ENCODE measurements around the gene EPB41L4A.
"Not testable (repeated sequence)": the region's sequence is repeated elsewhere in the genome, so short reads cannot be mapped to it uniquely, and the experiment has no call there.

Gene EPB41L4A, protein sequence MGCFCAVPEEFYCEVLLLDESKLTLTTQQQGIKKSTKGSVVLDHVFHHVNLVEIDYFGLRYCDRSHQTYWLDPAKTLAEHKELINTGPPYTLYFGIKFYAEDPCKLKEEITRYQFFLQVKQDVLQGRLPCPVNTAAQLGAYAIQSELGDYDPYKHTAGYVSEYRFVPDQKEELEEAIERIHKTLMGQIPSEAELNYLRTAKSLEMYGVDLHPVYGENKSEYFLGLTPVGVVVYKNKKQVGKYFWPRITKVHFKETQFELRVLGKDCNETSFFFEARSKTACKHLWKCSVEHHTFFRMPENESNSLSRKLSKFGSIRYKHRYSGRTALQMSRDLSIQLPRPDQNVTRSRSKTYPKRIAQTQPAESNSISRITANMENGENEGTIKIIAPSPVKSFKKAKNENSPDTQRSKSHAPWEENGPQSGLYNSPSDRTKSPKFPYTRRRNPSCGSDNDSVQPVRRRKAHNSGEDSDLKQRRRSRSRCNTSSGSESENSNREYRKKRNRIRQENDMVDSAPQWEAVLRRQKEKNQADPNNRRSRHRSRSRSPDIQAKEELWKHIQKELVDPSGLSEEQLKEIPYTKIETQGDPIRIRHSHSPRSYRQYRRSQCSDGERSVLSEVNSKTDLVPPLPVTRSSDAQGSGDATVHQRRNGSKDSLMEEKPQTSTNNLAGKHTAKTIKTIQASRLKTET

DNA sequence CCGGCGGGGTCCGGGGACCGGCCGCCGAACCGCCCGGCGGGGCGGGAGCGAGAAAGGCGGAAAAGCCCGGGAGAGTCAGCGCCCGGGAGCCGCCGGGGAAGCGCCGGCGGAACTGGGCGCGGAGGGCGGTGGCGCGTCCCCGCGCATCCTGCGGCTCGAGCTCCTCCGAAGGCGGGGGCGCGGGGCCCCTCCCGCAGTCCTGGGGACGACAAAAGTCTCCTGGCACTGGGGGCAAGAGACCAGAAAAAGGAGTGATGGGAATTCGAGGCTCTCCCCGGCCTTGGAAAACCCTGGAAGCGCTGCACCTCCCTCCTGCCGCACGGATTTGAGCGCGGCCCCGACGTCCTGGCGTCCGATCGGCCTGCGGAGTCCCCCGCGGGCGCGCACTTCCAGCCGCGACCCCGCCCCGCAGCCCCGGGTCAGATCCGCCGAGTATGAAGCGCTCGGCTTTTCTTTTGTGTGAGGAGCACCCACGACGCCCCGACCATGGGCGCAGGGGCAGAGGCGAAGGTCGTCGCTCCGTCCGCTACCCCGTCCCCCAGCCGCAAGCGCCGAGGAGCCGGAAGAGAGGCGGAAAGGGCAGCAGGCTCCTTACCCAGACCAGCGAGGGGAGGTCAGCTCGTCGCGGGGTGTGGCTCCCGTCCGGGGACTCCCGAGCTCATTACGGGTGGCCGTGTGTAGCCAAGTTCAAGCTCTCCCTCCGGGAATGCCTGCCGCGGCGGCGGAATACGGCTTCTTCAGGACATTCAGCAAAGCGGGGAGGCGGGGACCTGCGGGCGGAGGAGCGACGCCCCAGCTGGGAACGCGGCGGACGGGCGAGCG, at the start of gene EPB41L4A:
Gene EPB41L4A, minus strand, starts transcription at position 114 of the 822 bp plus-strand sequence. CDS start 238 bp downstream, outside the sequence.
- DNase-seq (ENCODE audit: low read depth in 1 of 2, low spot score in 1 of 2) = no peak

DNA sequence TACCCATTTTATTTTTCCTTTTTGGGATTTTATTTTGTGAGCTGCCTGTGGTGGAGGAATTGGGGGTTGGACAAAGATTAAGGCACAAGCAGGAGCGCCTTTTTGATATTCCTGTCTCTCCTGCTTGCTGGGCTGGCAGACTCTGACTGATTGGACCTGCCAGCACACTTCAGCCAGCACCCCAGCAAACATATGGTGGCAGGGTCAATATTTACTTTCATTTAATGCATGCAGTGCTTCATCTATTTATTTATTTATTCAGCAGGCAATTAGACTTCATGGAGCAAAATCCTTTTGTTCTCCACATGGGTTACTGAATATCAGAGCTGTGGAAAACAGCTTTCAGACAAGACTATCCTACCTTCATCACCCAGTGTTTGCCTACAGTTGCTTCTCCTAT, 48.4 kb upstream of the EPB41L4A start:
- no peak for DNase-seq (ENCODE audit: low read depth in 1 of 2, low spot score in 1 of 2)

DNA sequence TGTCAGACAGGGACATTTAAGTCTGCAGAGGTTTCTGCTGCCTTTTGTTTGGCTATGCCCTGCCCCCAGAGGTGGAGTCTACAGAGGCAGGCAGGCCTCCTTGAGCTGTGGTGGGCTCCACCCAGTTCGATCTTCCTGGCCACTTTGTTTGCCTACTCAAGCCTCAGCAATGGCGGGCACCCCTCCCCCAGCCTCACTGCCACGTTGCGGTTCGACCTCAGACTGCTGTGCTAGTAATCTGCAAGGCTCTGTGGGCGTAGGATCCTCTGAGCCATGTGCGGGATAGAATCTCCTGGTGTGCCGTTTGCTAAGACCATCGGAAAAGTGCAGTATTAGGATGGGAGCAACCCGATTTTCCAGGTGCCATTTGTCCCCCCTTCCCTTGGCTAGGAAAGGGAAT, 47.2 kb upstream of the EPB41L4A start:
- DNase-seq (ENCODE audit: low read depth in 1 of 2, low spot score in 1 of 2) = not testable (repeated sequence)

DNA sequence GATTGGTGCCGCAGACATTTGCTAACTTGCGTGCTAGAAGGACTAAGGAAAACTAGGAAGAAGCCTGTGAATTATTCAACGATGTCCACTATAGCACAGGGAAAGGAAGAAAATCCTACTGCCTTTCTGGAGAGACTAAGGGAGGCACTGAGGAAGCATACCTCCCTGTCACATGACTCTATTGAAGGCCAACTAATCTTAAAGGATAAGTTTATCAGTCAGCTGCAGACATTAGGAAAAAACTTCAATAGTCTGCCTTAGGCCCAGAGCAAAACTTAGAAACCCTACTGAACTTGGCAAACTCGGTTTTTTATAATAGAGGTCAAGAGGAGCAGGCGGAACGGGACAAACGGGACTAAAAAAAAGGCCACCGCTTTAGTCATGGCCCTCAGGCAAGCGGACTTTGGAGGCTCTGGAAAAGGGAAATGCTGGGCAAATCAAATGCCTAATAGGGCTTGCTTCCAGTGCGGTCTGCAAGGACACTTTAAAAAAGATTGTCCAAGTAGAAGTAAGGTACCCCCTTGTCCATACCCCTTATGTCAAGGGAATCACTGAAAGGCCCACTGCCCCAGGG, 28.2 kb upstream of the EPB41L4A start:
- DNase-seq (ENCODE audit: low read depth in 1 of 2, low spot score in 1 of 2) = not testable (repeated sequence)

DNA sequence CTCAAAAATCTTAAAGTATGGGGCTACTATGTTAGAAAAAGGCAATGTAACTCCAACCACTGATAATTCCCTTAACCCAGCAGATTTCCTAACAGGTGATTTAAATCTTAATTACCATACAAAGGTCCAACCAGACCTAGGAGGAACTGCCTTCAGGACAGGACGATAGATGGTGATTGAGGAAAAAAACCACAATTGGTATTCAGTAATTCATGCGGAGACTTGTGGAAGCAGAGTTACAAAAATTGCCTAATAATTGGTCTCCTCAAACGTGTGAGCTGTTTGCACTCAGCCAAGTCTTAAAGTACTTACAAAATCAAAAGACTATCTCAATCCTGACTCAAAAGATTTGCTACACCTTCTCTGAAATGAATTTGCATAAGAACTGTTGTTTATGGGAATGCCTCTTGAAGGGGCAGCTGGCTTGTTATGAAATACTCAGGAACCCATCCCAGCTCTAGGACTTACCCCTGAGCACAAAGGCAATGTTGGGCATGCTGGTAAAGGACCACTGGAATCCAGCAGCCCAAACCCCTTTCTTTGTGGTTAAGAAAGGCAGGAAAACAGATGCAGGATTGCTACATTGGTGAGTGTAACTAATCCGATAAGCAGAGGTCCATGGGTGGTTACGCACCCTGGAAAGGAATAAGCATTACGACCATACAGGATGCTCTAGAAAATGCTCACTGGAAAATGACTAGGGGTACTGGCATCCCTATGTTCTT, 26.7 kb upstream of the EPB41L4A start:
- no peak for DNase-seq (ENCODE audit: low read depth in 1 of 2, low spot score in 1 of 2)

DNA sequence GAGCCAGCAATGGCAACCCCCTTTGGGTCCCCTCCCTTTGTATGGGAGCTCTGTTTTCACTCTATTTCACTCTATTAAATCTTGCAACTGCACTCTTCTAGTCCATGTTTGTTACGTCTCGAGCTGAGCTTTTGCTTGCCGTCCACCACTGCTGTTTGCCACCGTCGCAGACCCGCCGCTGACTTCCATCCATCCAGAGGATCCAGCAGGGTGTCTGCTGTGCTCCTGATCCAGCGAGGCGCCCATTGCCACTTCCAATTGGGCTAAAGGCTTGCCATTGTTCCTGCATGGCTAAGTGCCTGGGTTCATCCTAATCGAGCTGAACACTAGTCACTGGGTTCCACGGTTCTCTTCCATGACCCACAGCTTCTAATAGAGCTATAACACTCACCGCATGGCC, 24.9 kb upstream of the EPB41L4A start:
- not testable (repeated sequence) for DNase-seq (ENCODE audit: low read depth in 1 of 2, low spot score in 1 of 2)

DNA sequence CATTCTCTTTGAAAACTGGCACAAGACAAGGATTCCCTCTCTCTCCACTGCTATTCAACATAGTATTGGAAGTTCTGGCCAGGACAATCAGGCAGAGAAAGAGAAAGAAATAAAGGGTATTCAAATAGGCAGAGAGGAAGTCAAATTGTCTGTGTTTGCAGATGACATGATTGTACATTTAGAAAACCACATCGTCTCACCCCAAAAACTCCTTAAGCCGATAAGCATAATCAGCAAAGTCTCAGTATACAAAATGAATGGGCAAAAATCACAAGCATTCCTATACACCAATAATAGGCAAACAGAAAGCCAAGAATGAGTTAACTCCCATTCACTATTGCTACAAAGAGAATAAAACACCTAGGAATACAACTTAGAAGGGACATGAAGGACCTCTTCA, 21.0 kb upstream of the EPB41L4A start:
- no peak for DNase-seq (ENCODE audit: low read depth in 1 of 2, low spot score in 1 of 2)

DNA sequence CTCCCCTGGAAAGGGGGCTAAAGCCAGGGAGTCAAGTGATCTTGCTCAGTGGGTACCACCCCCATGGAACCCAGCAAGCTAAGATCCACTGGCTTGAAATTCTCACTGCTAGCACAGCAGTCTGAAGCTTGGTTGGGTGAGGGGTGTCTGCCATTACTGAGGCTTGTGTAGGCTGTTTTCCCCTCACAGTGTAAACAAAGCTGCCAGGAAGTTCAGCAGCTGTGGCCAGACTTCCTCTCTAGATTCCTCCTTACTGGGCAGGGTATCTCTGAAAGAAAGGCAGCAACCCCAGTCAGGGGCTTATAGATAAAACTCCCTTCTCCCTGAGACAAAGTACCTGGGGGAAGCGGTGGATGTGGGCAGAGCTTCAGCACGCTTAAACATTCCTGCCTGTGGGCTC, 17.1 kb upstream of the EPB41L4A start:
- no peak for DNase-seq (ENCODE audit: low read depth in 1 of 2, low spot score in 1 of 2)

DNA sequence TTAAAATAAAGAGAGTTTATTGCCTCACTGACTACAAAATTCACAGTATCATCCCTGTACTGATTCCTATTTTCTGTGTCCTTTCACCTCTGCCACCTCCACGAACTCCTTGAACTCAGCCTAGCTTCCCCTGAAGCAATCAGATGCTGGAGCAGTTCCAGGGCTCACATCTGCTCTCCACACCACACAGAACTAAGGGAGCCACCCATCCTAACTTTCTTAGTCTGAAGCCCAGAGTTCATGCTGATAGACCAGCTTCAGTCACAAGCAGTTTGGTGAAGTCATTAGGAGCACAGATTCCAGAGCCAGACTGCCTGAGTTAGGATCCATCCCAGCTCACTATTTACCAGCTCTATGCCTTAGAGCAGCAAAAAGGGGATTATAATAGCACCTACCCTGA, 15.6 kb upstream of the EPB41L4A start:
- no peak for DNase-seq (ENCODE audit: low read depth in 1 of 2, low spot score in 1 of 2)

DNA sequence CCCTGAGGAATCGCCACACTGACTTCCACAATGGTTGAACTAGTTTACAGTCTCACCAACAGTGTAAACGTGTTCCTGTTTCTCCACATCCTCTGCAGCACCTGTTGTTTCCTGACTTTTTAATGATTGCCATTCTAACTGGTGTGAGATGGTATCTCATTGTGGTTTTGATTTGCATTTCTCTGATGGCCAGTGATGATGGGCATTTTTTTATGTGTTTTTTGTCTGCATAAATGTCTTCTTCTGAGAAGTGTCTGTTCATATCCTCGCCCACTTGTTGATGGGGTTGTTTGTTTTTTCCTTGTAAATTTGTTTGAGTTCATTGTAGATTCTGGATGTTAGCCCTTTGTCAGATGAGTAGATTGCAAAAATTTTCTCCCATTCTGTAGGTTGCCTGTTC, 7.1 kb upstream of the EPB41L4A start:
- not testable (repeated sequence) for DNase-seq (ENCODE audit: low read depth in 1 of 2, low spot score in 1 of 2)

DNA sequence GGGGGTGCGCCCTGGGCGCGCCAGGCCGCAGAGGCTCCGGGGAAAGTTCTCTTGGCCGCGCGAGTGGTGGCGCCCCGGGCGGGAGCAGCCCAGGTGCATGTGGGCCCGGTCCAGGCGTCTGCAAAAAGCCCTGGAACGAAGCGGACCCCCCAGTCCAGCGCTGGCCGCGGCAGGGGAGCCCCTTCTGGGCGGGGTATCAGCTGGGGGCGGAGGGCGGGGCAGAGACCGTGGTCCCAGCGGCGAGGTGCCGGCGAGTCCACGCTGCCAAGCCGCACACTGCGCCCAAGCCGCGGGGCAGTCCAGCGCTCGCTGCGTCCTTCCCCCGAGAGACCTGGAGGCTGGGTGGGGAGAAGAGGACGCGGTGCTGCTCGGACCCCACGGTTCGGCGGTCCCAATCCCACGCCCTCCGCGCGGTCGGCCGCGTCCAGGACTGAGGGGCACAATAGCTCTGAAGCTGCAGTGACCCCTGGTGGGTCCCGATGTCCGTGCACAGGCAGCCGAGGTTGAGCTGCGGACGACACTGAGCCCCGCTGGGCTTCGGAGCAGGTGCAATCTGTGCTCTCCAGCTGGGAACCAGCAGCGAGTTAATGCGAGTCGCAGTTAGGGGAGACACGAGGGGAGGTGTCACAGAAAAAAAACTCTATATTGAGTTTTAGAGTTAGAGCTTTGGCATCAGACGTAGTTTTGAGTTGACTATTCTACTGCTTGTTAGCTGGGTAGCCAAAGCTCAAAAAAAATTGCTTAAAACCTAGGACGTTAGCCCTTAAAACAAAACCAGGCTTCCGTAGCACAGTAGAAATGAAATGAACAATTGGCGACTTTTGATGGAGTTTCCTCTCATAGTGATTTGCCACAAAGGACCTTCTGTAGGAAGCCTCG, 1.1 kb upstream of the EPB41L4A start:
- no peak for DNase-seq (ENCODE audit: low read depth in 1 of 2, low spot score in 1 of 2)

DNA sequence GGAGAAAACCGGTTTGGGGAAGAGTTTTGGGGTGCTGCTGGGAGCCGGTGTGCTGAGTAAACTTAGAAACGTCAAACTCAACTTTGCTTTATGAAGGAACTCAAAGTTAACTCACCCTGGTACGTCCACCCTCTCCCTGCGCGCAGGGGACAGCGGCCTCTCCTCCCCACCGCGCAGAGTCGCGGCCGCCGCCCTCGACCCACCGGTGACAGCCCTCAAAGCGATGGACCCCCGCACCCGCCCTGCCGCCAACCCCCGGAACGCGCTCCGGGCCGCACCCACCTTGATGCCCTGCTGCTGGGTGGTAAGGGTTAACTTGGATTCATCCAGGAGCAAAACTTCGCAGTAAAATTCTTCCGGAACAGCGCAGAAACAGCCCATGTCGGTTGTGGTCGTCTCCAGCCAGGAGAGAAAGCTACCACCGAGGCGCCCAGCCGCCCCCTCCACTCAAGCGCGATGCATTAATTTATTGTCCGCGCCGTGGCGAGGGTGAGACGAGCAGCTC, 366 bp downstream of the EPB41L4A start:
- no peak for DNase-seq (ENCODE audit: low read depth in 1 of 2, low spot score in 1 of 2)

DNA sequence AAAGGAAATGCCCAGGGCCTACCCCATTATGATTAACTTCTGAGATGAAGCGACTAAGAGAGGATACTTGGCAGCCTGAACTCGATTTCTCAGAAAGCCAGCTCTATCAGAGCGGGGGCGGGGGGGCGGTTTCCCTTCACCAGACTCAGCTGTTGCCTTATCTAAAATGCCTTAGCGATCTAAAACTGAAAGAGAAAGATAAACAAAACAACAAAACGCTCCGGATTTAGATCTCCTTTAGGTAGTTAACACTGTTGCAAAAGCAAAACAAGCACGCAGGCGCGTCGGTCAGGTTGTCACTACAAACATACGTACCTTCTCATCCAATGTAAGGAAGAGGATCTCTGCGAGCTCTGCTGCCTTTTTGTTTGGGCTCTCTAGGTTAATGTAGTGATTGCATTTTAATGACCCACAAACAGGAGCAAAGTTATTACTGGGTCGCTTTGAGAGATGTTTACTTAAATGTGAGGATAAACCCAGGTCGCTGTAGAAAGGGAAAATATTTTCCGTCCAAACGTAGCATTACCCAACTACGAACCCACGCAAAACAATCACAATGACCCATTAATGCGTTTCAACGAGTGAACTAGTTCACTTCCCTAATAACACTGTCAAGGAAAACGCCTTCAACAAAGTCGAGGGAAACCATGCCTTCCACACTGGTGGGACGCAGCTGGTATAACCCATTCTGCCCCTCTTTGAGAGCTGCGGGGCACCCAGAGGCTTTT, 982 bp downstream of the EPB41L4A start:
- peak in 1 of 2 donors; percentile 14 for DNase-seq (ENCODE audit: low read depth in 1 of 2, low spot score in 1 of 2)

DNA sequence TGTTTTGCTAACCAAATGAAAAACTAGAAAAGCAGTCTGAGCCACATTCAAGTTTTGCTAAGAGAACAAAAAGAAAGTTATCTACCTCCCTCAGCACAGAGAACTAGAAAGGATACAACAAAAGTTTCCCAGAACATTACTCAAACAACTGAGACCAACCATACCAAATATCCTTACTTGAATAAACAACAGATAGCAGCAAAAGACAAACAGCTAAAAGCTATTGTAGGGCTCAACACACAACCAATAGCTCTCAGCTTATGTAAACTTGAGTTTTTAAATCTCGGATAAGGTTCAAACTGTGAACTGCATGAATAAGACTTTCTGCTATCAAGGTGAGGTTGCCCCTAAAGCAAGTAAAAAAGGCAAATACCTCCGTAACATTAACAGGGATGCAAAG, 3.5 kb downstream of the EPB41L4A start:
- no peak for DNase-seq (ENCODE audit: low read depth in 1 of 2, low spot score in 1 of 2)

DNA sequence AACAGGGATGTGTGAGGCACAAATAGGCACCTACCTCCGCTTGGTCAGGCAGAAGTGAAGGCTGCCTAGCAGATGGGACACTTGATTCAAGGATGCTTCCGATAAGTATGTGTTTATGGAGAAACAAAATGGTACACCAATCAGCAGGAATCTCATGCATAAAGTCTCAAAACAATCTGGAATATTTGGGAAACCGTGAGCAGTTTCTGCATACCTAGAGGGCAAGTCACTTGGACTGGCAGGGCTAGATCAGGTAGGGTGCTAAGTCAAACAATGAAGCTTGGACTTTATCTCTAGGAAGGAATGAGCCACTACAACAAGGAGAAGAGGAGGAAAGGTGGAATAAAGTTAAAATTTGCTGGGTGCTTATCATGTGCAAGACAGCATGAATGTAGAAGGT, 5.5 kb downstream of the EPB41L4A start:
- DNase-seq (ENCODE audit: low read depth in 1 of 2, low spot score in 1 of 2) = no peak

DNA sequence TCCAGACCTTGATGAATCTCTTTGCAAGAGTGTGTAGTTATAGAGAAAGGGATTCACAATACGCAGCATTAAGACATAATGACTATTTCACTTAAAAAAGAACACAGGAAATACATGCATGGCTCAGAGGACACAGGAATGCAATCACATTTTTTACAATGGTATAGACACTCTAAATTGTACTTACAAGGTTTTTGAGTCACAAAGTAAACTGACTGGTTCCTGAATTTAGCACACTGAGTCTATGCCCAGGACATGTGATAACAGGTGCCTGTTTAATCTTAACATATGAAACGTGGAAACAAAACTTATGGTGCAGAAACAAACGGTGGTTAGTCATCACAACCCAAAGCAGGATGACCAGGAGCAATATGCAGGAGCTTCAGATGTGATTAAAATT, 6.7 kb downstream of the EPB41L4A start:
- no peak for DNase-seq (ENCODE audit: low read depth in 1 of 2, low spot score in 1 of 2)

DNA sequence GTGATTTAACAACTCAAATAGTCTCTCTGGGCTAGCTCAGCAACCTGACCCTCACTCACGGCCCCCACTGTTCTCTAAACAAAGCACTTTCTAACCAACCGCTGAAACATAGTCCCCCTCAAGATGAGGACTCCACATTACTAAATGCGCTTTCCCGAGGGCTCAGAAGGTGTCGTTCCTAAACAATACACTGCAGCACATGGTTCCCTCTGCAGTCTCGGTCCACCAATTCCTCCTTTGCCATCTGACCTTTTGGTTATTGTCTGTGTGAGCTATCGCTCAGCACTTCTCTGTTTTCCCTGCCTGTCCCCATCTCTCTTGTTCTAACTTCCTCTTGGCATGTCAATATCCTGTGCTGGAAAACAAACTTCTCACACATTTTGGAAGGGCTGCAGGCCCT, 7.2 kb downstream of the EPB41L4A start:
- DNase-seq (ENCODE audit: low read depth in 1 of 2, low spot score in 1 of 2) = no peak

DNA sequence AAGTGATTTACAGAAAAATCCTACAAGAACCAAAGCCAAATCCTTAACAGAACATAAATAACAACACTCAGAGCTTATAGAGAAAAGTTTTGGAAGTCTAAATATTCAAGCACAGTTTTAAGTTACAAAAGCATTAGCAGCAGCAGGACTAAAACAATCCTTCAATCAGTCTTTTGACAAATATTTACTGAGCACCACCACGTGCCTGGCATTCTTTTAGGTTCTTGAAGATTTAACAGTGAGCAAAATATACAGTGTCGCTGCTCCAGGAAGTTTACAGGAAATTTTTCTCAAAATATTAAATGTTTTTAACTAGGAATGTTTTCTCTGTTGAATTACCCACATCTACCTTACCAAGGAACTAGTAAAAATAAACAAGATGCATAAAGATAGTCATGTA, 11.4 kb downstream of the EPB41L4A start:
- DNase-seq (ENCODE audit: low read depth in 1 of 2, low spot score in 1 of 2) = no peak

DNA sequence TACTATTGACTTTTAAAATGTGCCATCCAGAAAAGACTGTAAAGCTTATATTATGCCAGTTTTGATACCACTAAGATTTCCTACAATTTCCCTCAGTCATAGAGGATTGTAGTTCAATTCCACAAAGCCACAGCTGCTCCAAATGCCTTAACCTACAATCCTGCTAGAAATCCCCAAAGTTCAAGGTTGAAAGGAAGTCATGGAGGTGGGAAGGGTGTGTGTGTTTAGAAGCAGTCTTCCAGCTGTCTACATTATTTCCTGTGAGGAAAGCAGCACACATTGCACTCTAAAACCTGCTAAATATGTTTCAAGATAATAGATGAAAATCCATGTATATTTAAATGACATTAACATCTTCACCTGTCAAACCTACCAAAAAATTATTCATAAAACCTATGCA, 11.8 kb downstream of the EPB41L4A start:
- no peak for DNase-seq (ENCODE audit: low read depth in 1 of 2, low spot score in 1 of 2)

All from stimulated activated CD4-positive, alpha-beta T cell treated with anti-CD3 and anti-CD28 coated beads, Interleukin-15, amount 100 ng/mL, for 1 hour (primary cell).